Heart left ventricle (tissue), 16 donors: ENCODE measurements around the gene MAP3K15. TPM values are rescaled to one million over a fixed set of nuclear protein-coding genes. Genes with fewer than 3 reads are reported as not detected.

ENCODE experiments used
- ATAC-seq, 4 donors: fragments of 200-7000 bp; cut with Tn5 transposase; one replicate each; pipeline ENCODE4 v1.9.1; 2020 to 2022; ENCODE audit warnings: moderate library complexity in 4 of 4, mild to moderate bottlenecking in 3 of 4, moderate number of reproducible peaks in 1 of 4
- DNase-seq, 5 donors: peaks; one replicate each; pipeline ENCODE4 v3.0.0-alpha.2; 2020
- H3K27ac ChIP-seq, 12 donors: fragments of 200-600 bp; sonication (generic) in 4 of 12; one replicate each; pipeline versions ENCODE4 v1.5.0 to v1.8.0; 2016 to 2022; ENCODE audit warnings: mild to moderate bottlenecking in 2 of 12
- H3K27me3 ChIP-seq, 9 donors: fragments of 200-600 bp; sonication (generic) in 2 of 9; one replicate each; pipeline versions ENCODE4 v1.5.1 to v1.8.0; 2016 to 2022; ENCODE audit warnings: mild to moderate bottlenecking in 3 of 9
- H3K36me3 ChIP-seq, 9 donors: fragments of 200-600 bp; sonication (generic) in 2 of 9; one replicate each; pipeline versions ENCODE4 v1.5.0 to v1.8.0; 2018 to 2022; ENCODE audit warnings: mild to moderate bottlenecking in 2 of 9
- H3K4me1 ChIP-seq, 12 donors: fragments of 200-600 bp; sonication (generic) in 4 of 12; one replicate each; pipeline versions ENCODE4 v1.5.0 to v1.8.0; 2016 to 2022; ENCODE audit warnings: mild to moderate bottlenecking in 3 of 12
- H3K4me3 ChIP-seq, 12 donors: fragments of 200-600 bp; sonication (generic) in 4 of 12; one replicate each; pipeline versions ENCODE4 v1.5.0 to v1.8.0; 2017 to 2022; ENCODE audit warnings: mild to moderate bottlenecking in 9 of 12, moderate library complexity in 4 of 12
- H3K9me3 ChIP-seq, 12 donors: fragments of 200-600 bp; sonication (generic) in 4 of 12; one replicate each; pipeline versions ENCODE4 v1.5.0 to v1.8.0; 2016 to 2022; ENCODE audit warnings: mild to moderate bottlenecking in 1 of 12
- CTCF ChIP-seq, 12 donors: fragments of 200-600 bp; sonication (generic) in 4 of 12; IDR thresholded peaks; one replicate each; pipeline versions ENCODE4 v1.5.0 to v1.8.0; 2018 to 2022; ENCODE audit warnings: antibody characterized with exemption in 12 of 12, mild to moderate bottlenecking in 5 of 12
- POLR2A ChIP-seq, 2 donors: fragments of 450-650 bp; IDR thresholded peaks; one replicate each; pipeline ENCODE4 v1.6.1; 2017; ENCODE audit warnings: antibody characterized with exemption in 2 of 2, mild to moderate bottlenecking in 2 of 2, moderate library complexity in 2 of 2
- WGBS, 4 donors: extraction: QIAGEN DNeasy Blood & Tissue Kit in 2 of 4; methylation state at CpG; one replicate each; pipeline versions ENCODE4 v1.1.5 to v1.1.7; 2013 to 2018; 5-methylcytosine and 5-hydroxymethylcytosine counted together
- intact Hi-C, 10 donors: fragments of 100-400 bp; cut with DNase I; formaldehyde crosslinking; loops; one replicate each; pipeline versions ENCODE4 v1.11.1 to v1.14.2; 2022
- polyA plus RNA-seq, 2 donors: library from polyadenylated mRNA; stranded (reverse); fragments of 200-250 nt; gene quantifications; one replicate each; pipeline ENCODE4 v1.2.3, GENCODE V29; 2013
- total RNA-seq, 9 donors: library from RNA; depleted of rRNA in 2 of 9; stranded (reverse); fragments of >200 nt in 2 of 9; fragmentation: NEBNext Ultra II Directional in 3 of 9; extraction: Animal tissue kit (Norgen Biotek cat#: 25700) in 3 of 9; gene quantifications; one replicate each; pipeline versions ENCODE4 v1.1.0 to v1.2.4, GENCODE V29; 2016 to 2023
- donor health status: ischemic (EF 13 %, LVEDD 7.1; RV severe dilation, severe dysfunction).
- donor health status: healthy with polysubstance abuse.
- donor health status: DM: no; HTN: yes; CAD: no.
- donor health status: DM: no; HTN: no; CAD: no.
- donor health status: ischemic (EF 25% LVEDD 6.9; RV normal size, moderate dysfunction).
- donor health status: ischemic (EF 25% LVEDD 5.7; RV mildly dilated, moderate dysfunction).
- donor health status: healthy.
- donor health status: DM: yes; HTN: yes; CAD: no.
- donor health status: ischemic (EF 35%, LVEDD 5.7; RV mildly dilated, moderate dysfunction).
- donor health status: nonischemic (EF 11% LVEDD 7.7; RV severe dilation, severe dysfunction).
- donor health status: DM: yes; HTN: yes; CAD: no.
- donor health status: PGD.
- donor health status: ischemic (EF 29% LVEDD 5.4; RV normal size, mild dysfunction).
- donor health status: nonischemic (EF 23%, LVEDD 6.1; RV moderate dilation, normal function).

Gene MAP3K15
- total and polyA plus RNA-seq, 11 donors: 0.09 to 0.15 (median 0.13) TPM; not detected in 7

- Histone ChIP-seq H3K9me3 (no peaks in the 10 kb centered on the region), H3K27me3 (peaks cover 0 to 5% (median 0%) of the 10 kb centered on the region in 9 donors), H3K4me1 (no peaks in the 10 kb centered on the region), H3K36me3 (peaks cover 0 to 6% (median 0%) of the 10 kb centered on the region in 9 donors), H3K4me3 (no peak overlapping the region), H3K27ac (no peak overlapping the region)
- TF ChIP-seq POLR2A (IDR thresholded peaks at IDR 0.05): no peak
- TF ChIP-seq CTCF (IDR thresholded peaks at IDR 0.05): no peak
- intact Hi-C loops: no loop called here
- WGBS, 4 donors: 75 to 94% (median 89%) methylated on average over 5 of the region's 5 CpGs
- no peak for DNase-seq
- no peak for ATAC-seq
Observed at GRCh38 chrX:19555236-19555635, 39.9 kb upstream of the MAP3K15 start.

DNA sequence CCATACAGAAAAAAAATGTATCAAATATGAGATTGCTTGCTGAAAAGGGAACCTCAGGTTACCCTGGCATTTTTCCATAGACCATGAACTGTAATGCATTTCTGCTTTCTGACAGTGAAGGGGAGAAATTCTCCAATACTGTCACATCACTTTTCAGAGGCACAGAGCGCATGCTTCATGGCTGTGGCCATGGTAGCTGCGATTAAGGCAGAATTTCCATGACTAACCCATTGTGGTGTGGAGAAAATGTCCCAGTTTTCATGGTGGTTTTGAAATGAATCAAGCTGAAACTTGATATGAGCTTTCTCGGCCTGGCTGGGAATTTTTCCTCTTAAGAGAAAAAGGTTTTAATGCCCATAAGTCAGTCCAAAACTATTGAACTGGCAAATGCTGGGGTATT is 39.5 kb upstream of the MAP3K15 start:
- Histone ChIP-seq H3K4me1 (no peaks in the 10 kb centered on the region), H3K27me3 (peaks cover 0 to 5% (median 0%) of the 10 kb centered on the region in 9 donors), H3K9me3 (no peaks in the 10 kb centered on the region), H3K4me3 (no peak overlapping the region), H3K27ac (no peak overlapping the region), H3K36me3 (peaks cover 0 to 8% (median 3%) of the 10 kb centered on the region in 9 donors)
- DNase-seq: no peak
- ATAC-seq: no peak
- intact Hi-C loops: no loop called here
- TF ChIP-seq CTCF (IDR thresholded peaks at IDR 0.05) (no peak), POLR2A (IDR thresholded peaks at IDR 0.05) (no peak)
- WGBS, 4 donors: 66 to 87% (median 85%) methylated on average over 3 of the region's 3 CpGs

GRCh38 chrX:19552793-19553192 is 37.5 kb upstream of the MAP3K15 start:
- no peak overlapping the region for H3K27ac ChIP-seq
- DNase-seq (no peak), ATAC-seq (peak in 2 of 4 donors; percentile 18 to 44)
- H3K9me3 ChIP-seq: no peaks in the 10 kb centered on the region
- TF ChIP-seq POLR2A (IDR thresholded peaks at IDR 0.05): no peak
- no peak for TF ChIP-seq CTCF (IDR thresholded peaks at IDR 0.05)
- 63 to 72% (median 64%) methylated on average over 6 of the region's 6 CpGs for WGBS, 4 donors
- no peaks in the 10 kb centered on the region for H3K4me1 ChIP-seq
- H3K27me3 ChIP-seq: peaks cover 0 to 5% (median 0%) of the 10 kb centered on the region in 9 donors
- no peak overlapping the region for H3K4me3 ChIP-seq
- intact Hi-C loops: no loop called here
- peaks cover 0 to 28% (median 11%) of the 10 kb centered on the region in 9 donors for H3K36me3 ChIP-seq

GRCh38 chrX:19549838-19550237 is 34.5 kb upstream of the MAP3K15 start:
- WGBS, 4 donors: 79 to 96% (median 90%) methylated on average over 7 of the region's 7 CpGs
- peaks cover 0 to 49% (median 11%) of the 10 kb centered on the region in 9 donors for H3K36me3 ChIP-seq
- no peak overlapping the region for H3K4me3 ChIP-seq
- H3K27me3 ChIP-seq: no peaks in the 10 kb centered on the region
- H3K9me3 ChIP-seq: no peaks in the 10 kb centered on the region
- intact Hi-C loops: loop anchor here in 6 of 10 donors (5.0 to 10.0 kb wide), 4 partner anchors 65 to 337 kb away; partner anchors contain the start of gene SH3KBP1 (in 4 of the 6)
- ATAC-seq (no peak), DNase-seq (no peak)
- no peaks in the 10 kb centered on the region for H3K4me1 ChIP-seq
- no peak overlapping the region for H3K27ac ChIP-seq
- TF ChIP-seq CTCF (IDR thresholded peaks at IDR 0.05): no peak
- TF ChIP-seq POLR2A (IDR thresholded peaks at IDR 0.05): no peak
